ENCODE results near the gene ORC6. TPM values are rescaled to one million over a fixed set of nuclear protein-coding genes. Genes with fewer than 3 reads are reported as not detected.

The ORC6 gene
- total RNA-seq, 2 experiments from 2014 or later, result 3.7 to 3.8 TPM

DNA sequence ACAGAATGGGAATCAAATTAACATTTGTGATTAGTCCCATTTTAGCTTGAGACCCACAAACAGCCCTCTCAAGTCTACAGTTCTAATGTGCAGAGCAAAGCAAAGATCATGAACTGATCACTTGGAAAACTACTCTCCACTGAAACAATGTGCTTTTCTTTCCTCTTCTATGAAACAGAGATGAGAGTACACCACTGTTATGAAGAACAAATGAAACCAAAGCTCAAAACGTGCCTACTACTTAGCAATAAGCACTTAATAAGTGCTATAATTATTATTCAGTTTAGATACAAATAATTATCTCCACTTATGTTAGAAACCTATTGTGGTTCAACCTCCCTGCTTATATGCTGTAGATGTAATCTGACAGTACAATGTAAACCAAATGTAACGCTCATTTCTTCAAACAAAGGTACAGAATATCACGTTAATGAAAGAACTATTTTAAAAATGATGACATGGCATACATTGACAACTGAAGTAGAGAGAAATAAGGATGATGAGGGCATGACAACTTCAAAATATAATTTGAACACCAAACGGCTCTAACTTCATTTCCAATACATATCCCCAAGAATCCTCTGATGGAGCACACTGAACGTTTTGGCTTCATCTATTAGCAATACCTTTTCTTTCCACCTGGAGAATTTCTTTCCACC lies 2.5 kb upstream of the ORC6 start:
- no peaks in the 10 kb centered on the region for H3K36me3 ChIP-seq (ENCODE audit: insufficient read depth, low read length)
- ChIA-PET POLR2A (interaction anchor here (1.3 kb wide), 1 partner anchor 102 kb away, joined by 3 read pairs; no protein-coding TSS in a partner anchor), CTCF (interaction anchor here (2.1 kb wide), 1 partner anchor 13 kb away, joined by 6 read pairs; no protein-coding TSS in a partner anchor)
- no peaks in the 10 kb centered on the region for H3K27me3 Mint-ChIP-seq
- H3K27me3 ChIP-seq (ENCODE audit: control insufficient read depth in 1 of 2, insufficient read depth in 2 of 2, low read length in 2 of 2), result no peaks in the 10 kb centered on the region
- H3K4me3 ChIP-seq (ENCODE audit: low read length), result no peak overlapping the region
- H3K4me3 Mint-ChIP-seq, result no peak overlapping the region
- H3K9me3 ChIP-seq (ENCODE audit: control insufficient read depth in 1 of 2, insufficient read depth in 1 of 2, low read length in 2 of 2), result no peaks in the 10 kb centered on the region
- no peak for DNase-seq
- no peak for ATAC-seq (ENCODE audit: poor library complexity)
- H3K9me3 Mint-ChIP-seq, result no peaks in the 10 kb centered on the region
- TF ChIP-seq, protein P1, sequence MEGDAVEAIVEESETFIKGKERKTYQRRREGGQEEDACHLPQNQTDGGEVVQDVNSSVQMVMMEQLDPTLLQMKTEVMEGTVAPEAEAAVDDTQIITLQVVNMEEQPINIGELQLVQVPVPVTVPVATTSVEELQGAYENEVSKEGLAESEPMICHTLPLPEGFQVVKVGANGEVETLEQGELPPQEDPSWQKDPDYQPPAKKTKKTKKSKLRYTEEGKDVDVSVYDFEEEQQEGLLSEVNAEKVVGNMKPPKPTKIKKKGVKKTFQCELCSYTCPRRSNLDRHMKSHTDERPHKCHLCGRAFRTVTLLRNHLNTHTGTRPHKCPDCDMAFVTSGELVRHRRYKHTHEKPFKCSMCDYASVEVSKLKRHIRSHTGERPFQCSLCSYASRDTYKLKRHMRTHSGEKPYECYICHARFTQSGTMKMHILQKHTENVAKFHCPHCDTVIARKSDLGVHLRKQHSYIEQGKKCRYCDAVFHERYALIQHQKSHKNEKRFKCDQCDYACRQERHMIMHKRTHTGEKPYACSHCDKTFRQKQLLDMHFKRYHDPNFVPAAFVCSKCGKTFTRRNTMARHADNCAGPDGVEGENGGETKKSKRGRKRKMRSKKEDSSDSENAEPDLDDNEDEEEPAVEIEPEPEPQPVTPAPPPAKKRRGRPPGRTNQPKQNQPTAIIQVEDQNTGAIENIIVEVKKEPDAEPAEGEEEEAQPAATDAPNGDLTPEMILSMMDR (IDR thresholded peaks at IDR 0.05), result no peak
- peaks cover 23% of the 10 kb centered on the region for H3K4me1 ChIP-seq (ENCODE audit: insufficient read depth, low read length)
- no peak overlapping the region for H3K27ac ChIP-seq (ENCODE audit: low read depth in 1 of 2, low read length in 2 of 2)
- intact Hi-C loops (cut with DNase I, micrococcal nuclease), result loop anchor here (5.0 to 10.0 kb wide), 4 partner anchors 350 to 775 kb away; partner anchors contain the start of genes ITFG1 (in 1 of the 2), NETO2 (in 1 of the 2) and PHKB (in 1 of the 2)
- H3K27ac Mint-ChIP-seq, result no peak overlapping the region
- peaks cover 17% of the 10 kb centered on the region for H3K36me3 Mint-ChIP-seq (ENCODE audit: low read depth)
- peaks cover 55% of the 10 kb centered on the region for H3K4me1 Mint-ChIP-seq (ENCODE audit: low read depth)

DNA sequence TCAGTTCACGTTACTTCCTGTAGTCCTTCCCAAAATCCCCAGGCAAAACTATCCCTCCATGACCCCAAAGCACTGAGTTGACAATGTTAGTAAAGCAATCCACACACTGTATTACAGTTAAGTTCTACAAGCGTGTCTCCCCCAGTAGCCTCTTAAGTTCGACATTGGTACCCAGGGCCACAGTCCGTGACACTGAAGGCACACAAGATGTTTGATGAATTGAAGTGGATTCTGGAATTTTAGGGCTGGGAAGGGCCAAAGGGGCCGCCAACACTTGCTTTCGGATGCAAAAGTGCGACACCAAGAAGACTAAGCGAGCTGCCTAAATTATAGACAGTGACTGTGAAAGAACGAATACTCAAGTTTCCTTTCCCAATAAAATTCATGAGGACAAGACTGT lies 2.0 kb upstream of the ORC6 start:
- peaks cover 12% of the 10 kb centered on the region for H3K36me3 Mint-ChIP-seq (ENCODE audit: low read depth)
- no peaks in the 10 kb centered on the region for H3K9me3 Mint-ChIP-seq
- H3K4me3 ChIP-seq (ENCODE audit: low read length), result peak overlapping the region; percentile 94
- intact Hi-C loops (cut with DNase I, micrococcal nuclease), result loop anchor here (5.0 to 10.0 kb wide), 4 partner anchors 350 to 775 kb away; partner anchors contain the start of genes ITFG1 (in 1 of the 2), NETO2 (in 1 of the 2) and PHKB (in 1 of the 2)
- H3K4me1 Mint-ChIP-seq (ENCODE audit: low read depth), result peaks cover 51% of the 10 kb centered on the region
- ChIA-PET CTCF (interaction anchor here (2.1 kb wide), 1 partner anchor 13 kb away, joined by 6 read pairs; no protein-coding TSS in a partner anchor), POLR2A (interaction anchor here (1.3 kb wide), 1 partner anchor 102 kb away, joined by 3 read pairs; no protein-coding TSS in a partner anchor)
- no peak for DNase-seq
- H3K4me3 Mint-ChIP-seq, result no peak overlapping the region
- H3K4me1 ChIP-seq (ENCODE audit: insufficient read depth, low read length), result peaks cover 23% of the 10 kb centered on the region
- H3K27ac ChIP-seq (ENCODE audit: low read depth in 1 of 2, low read length in 2 of 2), result no peak overlapping the region
- no peak for ATAC-seq (ENCODE audit: poor library complexity)
- no peak overlapping the region for H3K27ac Mint-ChIP-seq
- H3K27me3 Mint-ChIP-seq, result no peaks in the 10 kb centered on the region
- no peaks in the 10 kb centered on the region for H3K27me3 ChIP-seq (ENCODE audit: control insufficient read depth in 1 of 2, insufficient read depth in 2 of 2, low read length in 2 of 2)
- no peaks in the 10 kb centered on the region for H3K36me3 ChIP-seq (ENCODE audit: insufficient read depth, low read length)
- no peaks in the 10 kb centered on the region for H3K9me3 ChIP-seq (ENCODE audit: control insufficient read depth in 1 of 2, insufficient read depth in 1 of 2, low read length in 2 of 2)
- TF ChIP-seq, protein P1 (IDR thresholded peaks at IDR 0.05), result no peak

DNA sequence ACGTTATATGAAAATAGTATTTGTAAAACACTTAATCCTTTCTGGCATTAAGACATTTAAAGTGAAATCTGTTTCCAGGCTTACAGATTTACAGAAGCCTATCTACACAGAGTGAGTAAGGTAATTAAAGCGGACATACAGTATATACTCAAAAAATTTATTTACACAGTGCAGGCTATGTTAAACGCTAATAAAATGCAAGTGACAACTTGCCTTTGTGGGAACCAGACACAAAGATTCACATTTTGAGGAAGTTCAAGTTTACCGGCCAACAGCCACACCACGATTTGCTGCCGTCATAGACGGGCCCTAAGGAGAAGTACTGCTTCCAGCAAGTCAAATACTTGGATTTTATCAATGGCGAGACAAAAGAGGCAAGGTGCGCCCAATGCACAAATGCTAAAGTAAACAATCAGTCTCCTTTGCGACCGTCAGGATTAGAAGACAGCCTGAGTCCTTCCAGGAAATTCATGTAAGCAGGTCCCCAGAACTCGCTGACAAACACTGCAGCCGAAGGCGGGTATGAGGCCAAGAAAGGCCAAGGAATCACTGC lies 1.3 kb upstream of the ORC6 start:
- ChIA-PET POLR2A (no interaction called here), CTCF (interaction anchor here (2.1 kb wide), 1 partner anchor 14 kb away, joined by 6 read pairs; no protein-coding TSS in a partner anchor)
- Histone ChIP-seq H3K9me3 (ENCODE audit: control insufficient read depth in 1 of 2, insufficient read depth in 1 of 2, low read length in 2 of 2) (no peaks in the 10 kb centered on the region), H3K4me1 (ENCODE audit: insufficient read depth, low read length) (peaks cover 23% of the 10 kb centered on the region), H3K27ac (ENCODE audit: low read depth in 1 of 2, low read length in 2 of 2) (peak overlapping the region; percentile 91 to 98), H3K4me3 (ENCODE audit: low read length) (peak overlapping the region; percentile 94), H3K27me3 (ENCODE audit: control insufficient read depth in 1 of 2, insufficient read depth in 2 of 2, low read length in 2 of 2) (no peaks in the 10 kb centered on the region), H3K36me3 (ENCODE audit: insufficient read depth, low read length) (no peaks in the 10 kb centered on the region)
- Mint-ChIP-seq H3K4me3 (no peak overlapping the region), H3K4me1 (ENCODE audit: low read depth) (peaks cover 47% of the 10 kb centered on the region), H3K27ac (no peak overlapping the region), H3K27me3 (no peaks in the 10 kb centered on the region), H3K9me3 (no peaks in the 10 kb centered on the region), H3K36me3 (ENCODE audit: low read depth) (peaks cover 8% of the 10 kb centered on the region)
- intact Hi-C loops (cut with DNase I, micrococcal nuclease), result loop anchor here (2.0 to 10.0 kb wide), 7 partner anchors 143 to 1559 kb away; partner anchors contain the start of genes DNAJA2 (in 2 of the 2), ABCC11 (in 1 of the 2), C16orf87 (in 1 of the 2) and ITFG1 (in 1 of the 2)
- TF ChIP-seq, protein P1 (IDR thresholded peaks at IDR 0.05), result peak; percentile 21
- no peak for ATAC-seq (ENCODE audit: poor library complexity)
- DNase-seq, result no peak
